ENCODE results near the gene MORN5.

The MORN5 gene

GRCh38 chr9:122206118-122207046 is 46.7 kb downstream of the MORN5 start:
- TF ChIP-seq CTCF (IDR thresholded peaks at IDR 0.05; ENCODE audit: borderline replicate concordance, insufficient read depth, low read depth, low read length), result no peak
- H3K4me3 ChIP-seq (ENCODE audit: low read depth, low read length), result no peak overlapping the region

GRCh38 chr9:122207096-122207495 is 47.4 kb downstream of the MORN5 start:
- no peak overlapping the region for H3K4me3 ChIP-seq (ENCODE audit: low read depth, low read length)
- TF ChIP-seq CTCF (IDR thresholded peaks at IDR 0.05; ENCODE audit: borderline replicate concordance, insufficient read depth, low read depth, low read length), result no peak

- H3K4me3 ChIP-seq (ENCODE audit: low read depth, low read length), result no peak overlapping the region
- no peak for TF ChIP-seq CTCF (IDR thresholded peaks at IDR 0.05; ENCODE audit: borderline replicate concordance, insufficient read depth, low read depth, low read length)
These were observed 49.7 kb downstream of the MORN5 start for GRCh38 chr9:122209451-122209850.

- TF ChIP-seq CTCF (IDR thresholded peaks at IDR 0.05; ENCODE audit: borderline replicate concordance, insufficient read depth, low read depth, low read length), result no peak
- H3K4me3 ChIP-seq (ENCODE audit: low read depth, low read length), result no peak overlapping the region
These were observed 52.8 kb downstream of the MORN5 start for GRCh38 chr9:122212473-122213004.

- no peak for TF ChIP-seq CTCF (IDR thresholded peaks at IDR 0.05; ENCODE audit: borderline replicate concordance, insufficient read depth, low read depth, low read length)
- H3K4me3 ChIP-seq (ENCODE audit: low read depth, low read length), result no peak overlapping the region
These were observed 53.4 kb downstream of the MORN5 start for GRCh38 chr9:122213102-122213588.

GRCh38 chr9:122213589-122214413 is 54.1 kb downstream of the MORN5 start:
- H3K4me3 ChIP-seq (ENCODE audit: low read depth, low read length), result no peak overlapping the region
- no peak for TF ChIP-seq CTCF (IDR thresholded peaks at IDR 0.05; ENCODE audit: borderline replicate concordance, insufficient read depth, low read depth, low read length)

Data from GM12875 (cell line).